ENCODE results near the gene ATG2A.

ATG2A gene

GRCh38 chr11:64923944-64924909 is 7.2 kb upstream of the ATG2A start, which contains the start of gene PPP2R5B:
TSS of gene PPP2R5B (plus strand) at chr11:64924689. CDS start at chr11:64925735, 1,046 bp downstream.
- DNase-seq, result peak; percentile 85

GRCh38 chr11:64923151-64923661 is 6.2 kb upstream of the ATG2A start:
- no peak for DNase-seq

GRCh38 chr11:64921384-64921783 is 4.4 kb upstream of the ATG2A start:
- no peak for DNase-seq

GRCh38 chr11:64920124-64920523 is 3.1 kb upstream of the ATG2A start:
- DNase-seq, result no peak

GRCh38 chr11:64919627-64920026 is 2.6 kb upstream of the ATG2A start:
- no peak for DNase-seq

GRCh38 chr11:64918017-64918416 is 1.0 kb upstream of the ATG2A start:
- DNase-seq, result no peak

- DNase-seq, result no peak
Observed at GRCh38 chr11:64917663-64917995, 620 bp upstream of the ATG2A start.

- DNase-seq, result no peak
Observed at GRCh38 chr11:64916040-64916774, 802 bp downstream of the ATG2A start.

GRCh38 chr11:64915376-64915887 is 1.6 kb downstream of the ATG2A start:
- DNase-seq, result no peak

GRCh38 chr11:64914123-64914522 is 2.9 kb downstream of the ATG2A start:
- no peak for DNase-seq

- DNase-seq, result no peak
Observed at GRCh38 chr11:64913171-64913727, 3.8 kb downstream of the ATG2A start.

GRCh38 chr11:64911689-64912088 is 5.3 kb downstream of the ATG2A start:
- no peak for DNase-seq

- DNase-seq, result no peak
Observed at GRCh38 chr11:64911142-64911541, 5.9 kb downstream of the ATG2A start.

GRCh38 chr11:64910451-64911093 is 6.4 kb downstream of the ATG2A start:
- no peak for DNase-seq

GRCh38 chr11:64909653-64910343 is 7.2 kb downstream of the ATG2A start:
- DNase-seq, result no peak

- DNase-seq, result no peak
Observed at GRCh38 chr11:64908766-64909165, 8.2 kb downstream of the ATG2A start.

GRCh38 chr11:64906314-64906635 is 10.7 kb downstream of the ATG2A start:
- no peak for DNase-seq

- no peak for DNase-seq
Observed at GRCh38 chr11:64905516-64906313, 11.3 kb downstream of the ATG2A start.

GRCh38 chr11:64903291-64903833 is 13.6 kb downstream of the ATG2A start:
- no peak for DNase-seq

- no peak for DNase-seq
Observed at GRCh38 chr11:64902102-64902900, 14.7 kb downstream of the ATG2A start.

Measured in NCI-H526 treated with DMSO at 0.1 percent for 48 hours (cell line).